Sigmoid colon (tissue), 3 donors: ENCODE results near the gene SYPL2.

Source experiments
- CTCF ChIP-seq, 4 experiments: fragments of 450-650 bp in 3 of 4; fragments of 200-600 bp in 1 of 4; IDR thresholded peaks; one replicate each; pipeline ENCODE4 v1.5.1; 2016 to 2019; ENCODE audit warnings: antibody characterized with exemption in 4 of 4, mild to moderate bottlenecking in 3 of 4, moderate library complexity in 2 of 4
- POLR2A ChIP-seq, 2 donors: fragments of 450-650 bp; IDR thresholded peaks; one replicate each; pipeline ENCODE4 v1.6.1; 2016; ENCODE audit warnings: antibody characterized with exemption in 2 of 2, mild to moderate bottlenecking in 2 of 2, moderate library complexity in 2 of 2

- TF ChIP-seq CTCF (IDR thresholded peaks at IDR 0.05) (no peak), POLR2A (IDR thresholded peaks at IDR 0.05) (no peak)
Observed at GRCh38 chr1:109433322-109433721, 33.0 kb upstream of the SYPL2 start.
